ENCODE results near the gene TANGO2. TPM values are rescaled to one million over a fixed set of nuclear protein-coding genes. Genes with fewer than 3 reads are reported as not detected.

The TANGO2 gene
- total and polyA plus RNA-seq, 7 experiments from 2014 or later: 20.0 to 43.1 (median 38.6) TPM

DNA sequence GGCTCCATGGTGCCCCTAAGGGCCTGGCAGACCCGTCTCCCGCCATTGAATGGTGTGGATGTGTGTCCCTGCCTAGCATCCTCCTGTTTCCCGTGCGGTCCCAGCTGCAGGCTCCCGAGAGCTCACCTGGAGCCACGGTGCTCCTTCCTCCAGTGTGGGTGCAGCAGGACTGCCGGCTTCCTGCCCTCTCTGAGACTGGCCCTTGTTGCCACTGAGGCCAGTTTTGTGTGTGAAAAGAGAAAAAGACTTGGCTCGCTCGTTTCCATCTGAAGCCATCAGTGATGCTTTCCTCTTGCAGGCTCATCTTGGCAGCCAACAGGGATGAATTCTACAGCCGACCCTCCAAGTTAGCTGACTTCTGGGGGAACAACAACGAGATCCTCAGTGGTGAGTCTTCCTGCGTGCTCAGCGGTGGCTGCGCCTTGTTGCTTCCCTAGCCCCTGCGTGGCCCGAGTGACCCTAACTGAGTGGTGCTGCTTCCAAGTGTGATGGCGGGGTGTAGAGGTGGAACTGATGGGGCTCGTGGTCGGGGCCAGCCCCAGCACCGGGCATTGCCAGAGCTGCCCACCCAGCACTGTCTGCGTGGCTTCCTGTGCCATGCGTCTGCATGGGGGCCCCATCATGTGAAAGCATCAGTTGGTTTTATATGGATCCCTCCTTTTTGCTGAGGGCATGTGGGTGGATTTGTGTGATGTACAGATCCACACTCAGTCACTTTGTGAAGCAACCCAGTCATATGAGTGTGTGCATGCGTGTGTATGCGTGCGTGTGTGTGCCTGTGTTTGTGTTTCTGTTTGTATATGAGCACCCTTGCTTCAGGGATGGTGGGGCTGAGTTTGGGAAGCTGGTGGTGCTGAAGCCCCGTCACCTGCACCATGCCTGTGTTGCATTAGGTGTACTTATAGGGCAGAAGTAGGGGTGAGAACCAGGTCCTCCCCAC lies 22.4 kb downstream of the TANGO2 start:
- peaks cover 0 to 13% (median 10%) of the 10 kb centered on the region in 7 donors for H3K4me1 Mint-ChIP-seq
- H3K4me3 Mint-ChIP-seq: no peak overlapping the region
- Histone ChIP-seq H3K27me3 (ENCODE audit: control insufficient read depth in 2 of 2, insufficient read depth in 2 of 2, low read length in 2 of 2) (no peaks in the 10 kb centered on the region), H3K36me3 (ENCODE audit: control insufficient read depth in 2 of 3, insufficient read depth in 3 of 3, low read length in 3 of 3) (peaks cover 0 to 52% (median 0%) of the 10 kb centered on the region in 3 experiments), H3K9me3 (ENCODE audit: control insufficient read depth in 2 of 3, low read length in 3 of 3) (no peaks in the 10 kb centered on the region), H3K4me3 (ENCODE audit: low read length) (no peak overlapping the region), H3K27ac (ENCODE audit: low read depth, low read length) (no peak overlapping the region), H3K4me1 (ENCODE audit: control insufficient read depth in 2 of 2, insufficient read depth in 2 of 2, low read length in 2 of 2) (no peaks in the 10 kb centered on the region)
- ChIA-PET CTCF (no interaction called here), POLR2A (no interaction called here)
- H3K27ac Mint-ChIP-seq: no peak overlapping the region
- intact Hi-C loops (cut with micrococcal nuclease): no loop called here
- ATAC-seq (no peak), DNase-seq (no peak)
- H3K36me3 Mint-ChIP-seq: peaks cover 0 to 44% (median 27%) of the 10 kb centered on the region in 5 donors
- peaks cover 0 to 7% (median 0%) of the 10 kb centered on the region in 11 donors for H3K9me3 Mint-ChIP-seq
- H3K27me3 Mint-ChIP-seq: no peaks in the 10 kb centered on the region

- peaks cover 0 to 51% (median 0%) of the 10 kb centered on the region in 3 experiments for H3K36me3 ChIP-seq (ENCODE audit: control insufficient read depth in 2 of 3, insufficient read depth in 3 of 3, low read length in 3 of 3)
- Mint-ChIP-seq H3K36me3 (peaks cover 0 to 51% (median 31%) of the 10 kb centered on the region in 5 donors), H3K4me1 (peaks cover 0 to 13% (median 10%) of the 10 kb centered on the region in 7 donors), H3K4me3 (no peak overlapping the region), H3K9me3 (peaks cover 0 to 8% (median 0%) of the 10 kb centered on the region in 11 donors), H3K27me3 (no peaks in the 10 kb centered on the region), H3K27ac (no peak overlapping the region)
- no peak for ATAC-seq
- no peaks in the 10 kb centered on the region for H3K27me3 ChIP-seq (ENCODE audit: control insufficient read depth in 2 of 2, insufficient read depth in 2 of 2, low read length in 2 of 2)
- intact Hi-C loops (cut with micrococcal nuclease): no loop called here
- H3K27ac ChIP-seq (ENCODE audit: low read depth, low read length): no peak overlapping the region
- POLR2A ChIA-PET: no interaction called here
- no peak for DNase-seq
- no peak overlapping the region for H3K4me3 ChIP-seq (ENCODE audit: low read length)
- H3K4me1 ChIP-seq (ENCODE audit: control insufficient read depth in 2 of 2, insufficient read depth in 2 of 2, low read length in 2 of 2): no peaks in the 10 kb centered on the region
- H3K9me3 ChIP-seq (ENCODE audit: control insufficient read depth in 2 of 3, low read length in 3 of 3): no peaks in the 10 kb centered on the region
- CTCF ChIA-PET: interaction anchor here (0.6 kb wide), 1 partner anchor 417 kb away, joined by 6 read pairs; no protein-coding TSS in a partner anchor
Observed at GRCh38 chr22:20043997-20044342, 23.1 kb downstream of the TANGO2 start.

- no peak for ATAC-seq
- no peaks in the 10 kb centered on the region for H3K4me1 ChIP-seq (ENCODE audit: control insufficient read depth in 2 of 2, insufficient read depth in 2 of 2, low read length in 2 of 2)
- Mint-ChIP-seq H3K27ac (peak overlapping the region in 2 of 9 donors; percentile 28 to 62), H3K9me3 (peaks cover 0 to 10% (median 0%) of the 10 kb centered on the region in 11 donors), H3K4me3 (no peak overlapping the region), H3K27me3 (no peaks in the 10 kb centered on the region), H3K4me1 (peaks cover 0 to 13% (median 10%) of the 10 kb centered on the region in 7 donors), H3K36me3 (peaks cover 0 to 53% (median 33%) of the 10 kb centered on the region in 5 donors)
- H3K36me3 ChIP-seq (ENCODE audit: control insufficient read depth in 2 of 3, insufficient read depth in 3 of 3, low read length in 3 of 3): peaks cover 0 to 48% (median 0%) of the 10 kb centered on the region in 3 experiments
- H3K27ac ChIP-seq (ENCODE audit: low read depth, low read length): no peak overlapping the region
- ChIA-PET POLR2A (no interaction called here), CTCF (interaction anchor here (0.6 kb wide), 1 partner anchor 416 kb away, joined by 6 read pairs; no protein-coding TSS in a partner anchor)
- DNase-seq: no peak
- no peaks in the 10 kb centered on the region for H3K27me3 ChIP-seq (ENCODE audit: control insufficient read depth in 2 of 2, insufficient read depth in 2 of 2, low read length in 2 of 2)
- H3K4me3 ChIP-seq (ENCODE audit: low read length): no peak overlapping the region
- H3K9me3 ChIP-seq (ENCODE audit: control insufficient read depth in 2 of 3, low read length in 3 of 3): no peaks in the 10 kb centered on the region
- intact Hi-C loops (cut with micrococcal nuclease): no loop called here
Observed at GRCh38 chr22:20044495-20045151, 23.7 kb downstream of the TANGO2 start.

GRCh38 chr22:20046730-20047129 lies 25.8 kb downstream of the TANGO2 start:
- H3K4me1 Mint-ChIP-seq: peaks cover 0 to 13% (median 10%) of the 10 kb centered on the region in 7 donors
- Histone ChIP-seq H3K27me3 (ENCODE audit: control insufficient read depth in 2 of 2, insufficient read depth in 2 of 2, low read length in 2 of 2) (no peaks in the 10 kb centered on the region), H3K9me3 (ENCODE audit: control insufficient read depth in 2 of 3, low read length in 3 of 3) (no peaks in the 10 kb centered on the region), H3K36me3 (ENCODE audit: control insufficient read depth in 2 of 3, insufficient read depth in 3 of 3, low read length in 3 of 3) (peaks cover 0 to 46% (median 0%) of the 10 kb centered on the region in 3 experiments), H3K4me3 (ENCODE audit: low read length) (no peak overlapping the region), H3K27ac (ENCODE audit: low read depth, low read length) (no peak overlapping the region), H3K4me1 (ENCODE audit: control insufficient read depth in 2 of 2, insufficient read depth in 2 of 2, low read length in 2 of 2) (no peaks in the 10 kb centered on the region)
- H3K4me3 Mint-ChIP-seq: no peak overlapping the region
- peaks cover 0 to 10% (median 0%) of the 10 kb centered on the region in 11 donors for H3K9me3 Mint-ChIP-seq
- CTCF ChIA-PET: no interaction called here
- H3K27me3 Mint-ChIP-seq: no peaks in the 10 kb centered on the region
- peaks cover 0 to 45% (median 27%) of the 10 kb centered on the region in 5 donors for H3K36me3 Mint-ChIP-seq
- peak in 1 of 9 donors; percentile 7 for DNase-seq
- no peak for ATAC-seq
- POLR2A ChIA-PET: interaction anchor here (0.7 kb wide), 1 partner anchor 66 kb away, joined by 7 read pairs; no protein-coding TSS in a partner anchor
- intact Hi-C loops (cut with micrococcal nuclease): no loop called here
- peak overlapping the region in 3 of 9 donors; percentile 14 to 80 (median 27) for H3K27ac Mint-ChIP-seq

- no peak overlapping the region for H3K4me3 ChIP-seq (ENCODE audit: low read length)
- H3K36me3 ChIP-seq (ENCODE audit: control insufficient read depth in 2 of 3, insufficient read depth in 3 of 3, low read length in 3 of 3): peaks cover 0 to 58% (median 0%) of the 10 kb centered on the region in 3 experiments
- CTCF ChIA-PET: interaction anchor here (0.6 kb wide), 1 partner anchor 21 kb away, joined by 4 read pairs; no protein-coding TSS in a partner anchor
- H3K9me3 Mint-ChIP-seq: peaks cover 0 to 8% (median 0%) of the 10 kb centered on the region in 11 donors
- H3K36me3 Mint-ChIP-seq: peaks cover 0 to 28% (median 20%) of the 10 kb centered on the region in 5 donors
- ATAC-seq (no peak), DNase-seq (no peak)
- intact Hi-C loops (cut with micrococcal nuclease): no loop called here
- H3K9me3 ChIP-seq (ENCODE audit: control insufficient read depth in 2 of 3, low read length in 3 of 3): no peaks in the 10 kb centered on the region
- H3K27me3 Mint-ChIP-seq: no peaks in the 10 kb centered on the region
- peaks cover 0 to 5% (median 1%) of the 10 kb centered on the region in 7 donors for H3K4me1 Mint-ChIP-seq
- no peak overlapping the region for H3K27ac Mint-ChIP-seq
- POLR2A ChIA-PET: no interaction called here
- H3K27ac ChIP-seq (ENCODE audit: low read depth, low read length): no peak overlapping the region
- H3K27me3 ChIP-seq (ENCODE audit: control insufficient read depth in 2 of 2, insufficient read depth in 2 of 2, low read length in 2 of 2): no peaks in the 10 kb centered on the region
- H3K4me3 Mint-ChIP-seq: no peak overlapping the region
- H3K4me1 ChIP-seq (ENCODE audit: control insufficient read depth in 2 of 2, insufficient read depth in 2 of 2, low read length in 2 of 2): no peaks in the 10 kb centered on the region
Observed at GRCh38 chr22:20051927-20052308, 31.0 kb downstream of the TANGO2 start.

DNA sequence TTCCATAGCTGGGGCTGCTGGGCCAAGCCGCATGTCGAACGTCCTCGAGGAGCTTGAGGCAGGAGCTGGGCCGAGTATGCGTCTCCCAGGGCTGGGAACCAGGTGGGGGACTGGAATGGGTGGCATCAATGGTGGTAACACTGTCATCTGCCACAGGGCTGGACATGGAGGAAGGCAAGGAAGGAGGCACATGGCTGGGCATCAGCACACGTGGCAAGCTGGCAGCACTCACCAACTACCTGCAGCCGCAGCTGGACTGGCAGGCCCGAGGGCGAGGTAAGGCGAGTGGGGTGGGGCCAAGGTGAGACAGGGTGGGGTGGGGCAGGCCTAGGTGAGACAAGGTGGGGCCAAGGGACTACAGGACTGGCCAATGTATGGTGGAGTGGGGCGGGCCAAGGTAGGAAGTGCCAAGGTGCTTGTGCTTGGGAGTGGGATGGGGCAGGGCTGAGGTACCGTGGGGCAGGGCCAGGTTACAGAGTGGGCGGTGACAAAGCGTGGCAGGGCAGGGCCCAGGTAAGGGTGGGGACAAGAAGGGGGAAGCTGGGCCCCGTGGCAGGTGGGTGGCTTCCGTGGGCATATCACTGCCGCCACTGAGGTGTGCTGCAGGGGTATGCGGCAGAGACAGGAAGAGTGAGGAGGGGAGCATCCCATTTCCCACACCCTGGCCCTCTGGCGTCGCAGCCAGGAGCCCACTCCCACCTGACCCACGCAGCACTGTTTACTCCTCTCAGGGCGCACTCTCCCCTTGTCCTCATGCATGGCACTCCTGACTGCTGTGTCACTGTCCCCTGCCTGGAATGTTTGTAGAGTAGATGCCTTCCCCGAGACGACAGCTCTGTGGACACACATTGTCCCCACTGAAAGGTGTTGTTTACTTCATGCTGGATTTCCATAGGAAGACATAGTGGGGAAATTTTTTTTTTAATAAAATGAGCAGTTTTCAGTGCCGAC lies 31.7 kb downstream of the TANGO2 start:
- Mint-ChIP-seq H3K27me3 (no peaks in the 10 kb centered on the region), H3K9me3 (peaks cover 0 to 7% (median 0%) of the 10 kb centered on the region in 11 donors), H3K36me3 (peaks cover 0 to 24% (median 17%) of the 10 kb centered on the region in 5 donors), H3K27ac (no peak overlapping the region), H3K4me3 (no peak overlapping the region), H3K4me1 (peaks cover 0 to 4% (median 0%) of the 10 kb centered on the region in 7 donors)
- DNase-seq (no peak), ATAC-seq (no peak)
- ChIA-PET POLR2A (no interaction called here), CTCF (interaction anchor here (0.6 kb wide), 1 partner anchor 20 kb away, joined by 4 read pairs; no protein-coding TSS in a partner anchor)
- Histone ChIP-seq H3K4me1 (ENCODE audit: control insufficient read depth in 2 of 2, insufficient read depth in 2 of 2, low read length in 2 of 2) (no peaks in the 10 kb centered on the region), H3K27ac (ENCODE audit: low read depth, low read length) (no peak overlapping the region), H3K27me3 (ENCODE audit: control insufficient read depth in 2 of 2, insufficient read depth in 2 of 2, low read length in 2 of 2) (no peaks in the 10 kb centered on the region), H3K9me3 (ENCODE audit: control insufficient read depth in 2 of 3, low read length in 3 of 3) (no peaks in the 10 kb centered on the region), H3K36me3 (ENCODE audit: control insufficient read depth in 2 of 3, insufficient read depth in 3 of 3, low read length in 3 of 3) (peaks cover 0 to 63% (median 0%) of the 10 kb centered on the region in 3 experiments), H3K4me3 (ENCODE audit: low read length) (no peak overlapping the region)
- intact Hi-C loops (cut with micrococcal nuclease): no loop called here
